Loucy (cell line): ENCODE results near the gene ARHGEF26.

ENCODE experiments used
- H2AFZ ChIP-seq: fragments of 200-600 bp; sonication (generic); 2 replicates; pipeline ENCODE4 v1.6.0; 2016; ENCODE audit warnings: antibody characterized with exemption, mild to moderate bottlenecking, low read length, moderate library complexity
- H3F3A ChIP-seq: fragments of 200-600 bp; 2 replicates; pipeline ENCODE4 v1.6.0; 2016; ENCODE audit warnings: antibody characterized with exemption, low read depth, mild to moderate bottlenecking
- H3K27me3 ChIP-seq: fragments of 200-600 bp; sonication (generic); 2 replicates; pipeline ENCODE4 v1.6.1; 2014; ENCODE audit warnings: low read length, mild to moderate bottlenecking; ENCODE audit not compliant: insufficient read depth, poor library complexity, severe bottlenecking
- H3K36me3 ChIP-seq: fragments of 200-600 bp; sonication (generic); 2 replicates; pipeline ENCODE4 v1.6.1; 2016; ENCODE audit warnings: low read length; ENCODE audit not compliant: insufficient read depth
- H3K4me1 ChIP-seq: fragments of 200-600 bp; sonication (generic); 2 replicates; pipeline ENCODE4 v1.5.1; 2014; ENCODE audit warnings: low read length, mild to moderate bottlenecking; ENCODE audit not compliant: insufficient read depth, poor library complexity, severe bottlenecking
- H3K4me2 ChIP-seq: fragments of 200-600 bp; sonication (generic); 2 replicates; pipeline ENCODE4 v1.6.0; 2014; ENCODE audit warnings: antibody characterized with exemption, low read length, low read depth, mild to moderate bottlenecking; ENCODE audit not compliant: poor library complexity, severe bottlenecking
- H3K4me3 ChIP-seq: fragments of 200-600 bp; sonication (generic); 2 replicates; pipeline ENCODE4 v1.5.1; 2014; ENCODE audit warnings: low read length, mild to moderate bottlenecking, mixed read lengths; ENCODE audit not compliant: poor library complexity, severe bottlenecking
- H3K79me2 ChIP-seq: fragments of 200-600 bp; sonication (generic); 2 replicates; pipeline ENCODE4 v1.6.1; 2014; ENCODE audit warnings: low read length; ENCODE audit not compliant: insufficient read depth
- H3K9ac ChIP-seq: fragments of 200-600 bp; sonication (generic); 2 replicates; pipeline ENCODE4 v1.6.0; 2014; ENCODE audit warnings: mild to moderate bottlenecking, low read depth, low read length, moderate library complexity; ENCODE audit not compliant: poor library complexity, severe bottlenecking
- H3K9me2 ChIP-seq: fragments of 200-600 bp; sonication (generic); replicated peaks from 2 replicates; pipeline ENCODE4 v1.6.1; 2016; ENCODE audit warnings: low read depth, low read length, mixed read lengths
- H3K9me3 ChIP-seq: fragments of 200-600 bp; sonication (generic); 2 replicates; pipeline ENCODE4 v1.6.1; 2014; ENCODE audit warnings: mild to moderate bottlenecking, antibody characterized with exemption, low read length, low read depth; ENCODE audit not compliant: insufficient read depth
- H4K20me1 ChIP-seq: fragments of 200-600 bp; sonication (generic); 2 replicates; pipeline ENCODE4 v1.6.0; 2014; ENCODE audit warnings: antibody characterized with exemption, low read length, mild to moderate bottlenecking; ENCODE audit not compliant: insufficient read depth, poor library complexity, severe bottlenecking
- EZH2phosphoT487 ChIP-seq: fragments of 200-600 bp; IDR thresholded peaks from 2 replicates; pipeline ENCODE4 v1.6.1; 2018; ENCODE audit warnings: antibody characterized with exemption, mild to moderate bottlenecking, moderate library complexity, borderline replicate concordance
- TF ChIP-seq, protein P1 (sequence below): fragments of 200-600 bp; sonication (generic); conservative IDR thresholded peaks from 2 replicates; pipeline ENCODE4 v1.5.1; 2014; ENCODE audit warnings: mild to moderate bottlenecking, antibody characterized with exemption, low read length

The ARHGEF26 gene

DNA sequence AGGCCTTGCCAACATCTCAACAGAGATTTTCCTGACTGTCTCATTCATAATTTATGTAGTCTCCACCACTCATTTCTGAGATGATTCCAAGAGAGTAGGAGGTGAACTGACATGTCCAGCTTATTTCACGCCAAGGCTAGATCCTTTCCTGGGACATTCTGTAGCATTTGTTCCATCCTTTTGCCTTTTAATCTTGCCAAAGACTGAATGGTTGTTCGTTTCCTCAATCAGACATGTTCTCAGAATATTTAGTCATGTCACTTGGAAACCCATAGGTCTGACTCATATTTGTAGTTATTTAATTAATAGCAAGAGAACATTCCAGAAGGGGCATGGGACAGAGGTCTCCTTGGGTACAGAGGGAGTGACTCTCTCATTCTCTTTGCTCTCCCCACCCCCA is 122.2 kb downstream of the ARHGEF26 start:
- Histone ChIP-seq H3K9me3 (no peaks in the 10 kb centered on the region), H3K4me1 (no peaks in the 10 kb centered on the region), H3K9ac (no peak overlapping the region), H4K20me1 (no peaks in the 10 kb centered on the region), H2AFZ (no peak overlapping the region), H3F3A (no peaks in the 10 kb centered on the region), H3K79me2 (no peaks in the 10 kb centered on the region), H3K36me3 (no peaks in the 10 kb centered on the region), H3K9me2 (no peaks in the 10 kb centered on the region), H3K4me2 (no peak overlapping the region), H3K27me3 (no peaks in the 10 kb centered on the region), H3K4me3 (no peak overlapping the region)
- TF ChIP-seq EZH2phosphoT487: no peak

DNA sequence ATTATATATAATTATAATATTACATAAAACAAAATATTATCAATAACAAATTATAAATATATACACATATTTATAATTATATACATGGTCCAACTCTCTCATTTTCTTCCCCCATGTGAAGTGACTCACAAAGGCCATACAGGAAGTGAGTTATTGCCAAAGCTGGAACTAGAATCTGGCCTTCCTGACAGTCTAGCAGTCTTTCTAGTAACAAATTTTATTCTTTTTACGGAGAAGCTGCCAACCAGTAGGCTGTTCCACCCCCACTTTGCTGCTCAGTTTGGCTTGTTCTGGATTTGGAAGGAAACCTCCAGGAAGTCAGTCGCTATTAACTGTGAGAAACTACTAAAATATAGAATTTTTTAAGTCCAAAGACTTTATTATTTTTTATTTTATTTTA is 123.5 kb downstream of the ARHGEF26 start:
- no peaks in the 10 kb centered on the region for H3K79me2 ChIP-seq
- no peaks in the 10 kb centered on the region for H3K27me3 ChIP-seq
- no peaks in the 10 kb centered on the region for H3F3A ChIP-seq
- no peaks in the 10 kb centered on the region for H3K9me3 ChIP-seq
- H2AFZ ChIP-seq: no peak overlapping the region
- H3K9me2 ChIP-seq: no peaks in the 10 kb centered on the region
- H3K9ac ChIP-seq: no peak overlapping the region
- H4K20me1 ChIP-seq: no peaks in the 10 kb centered on the region
- TF ChIP-seq, protein P1, sequence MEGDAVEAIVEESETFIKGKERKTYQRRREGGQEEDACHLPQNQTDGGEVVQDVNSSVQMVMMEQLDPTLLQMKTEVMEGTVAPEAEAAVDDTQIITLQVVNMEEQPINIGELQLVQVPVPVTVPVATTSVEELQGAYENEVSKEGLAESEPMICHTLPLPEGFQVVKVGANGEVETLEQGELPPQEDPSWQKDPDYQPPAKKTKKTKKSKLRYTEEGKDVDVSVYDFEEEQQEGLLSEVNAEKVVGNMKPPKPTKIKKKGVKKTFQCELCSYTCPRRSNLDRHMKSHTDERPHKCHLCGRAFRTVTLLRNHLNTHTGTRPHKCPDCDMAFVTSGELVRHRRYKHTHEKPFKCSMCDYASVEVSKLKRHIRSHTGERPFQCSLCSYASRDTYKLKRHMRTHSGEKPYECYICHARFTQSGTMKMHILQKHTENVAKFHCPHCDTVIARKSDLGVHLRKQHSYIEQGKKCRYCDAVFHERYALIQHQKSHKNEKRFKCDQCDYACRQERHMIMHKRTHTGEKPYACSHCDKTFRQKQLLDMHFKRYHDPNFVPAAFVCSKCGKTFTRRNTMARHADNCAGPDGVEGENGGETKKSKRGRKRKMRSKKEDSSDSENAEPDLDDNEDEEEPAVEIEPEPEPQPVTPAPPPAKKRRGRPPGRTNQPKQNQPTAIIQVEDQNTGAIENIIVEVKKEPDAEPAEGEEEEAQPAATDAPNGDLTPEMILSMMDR: no peak
- TF ChIP-seq EZH2phosphoT487: no peak
- H3K4me1 ChIP-seq: no peaks in the 10 kb centered on the region
- H3K4me2 ChIP-seq: no peak overlapping the region
- H3K36me3 ChIP-seq: no peaks in the 10 kb centered on the region
- no peak overlapping the region for H3K4me3 ChIP-seq

DNA sequence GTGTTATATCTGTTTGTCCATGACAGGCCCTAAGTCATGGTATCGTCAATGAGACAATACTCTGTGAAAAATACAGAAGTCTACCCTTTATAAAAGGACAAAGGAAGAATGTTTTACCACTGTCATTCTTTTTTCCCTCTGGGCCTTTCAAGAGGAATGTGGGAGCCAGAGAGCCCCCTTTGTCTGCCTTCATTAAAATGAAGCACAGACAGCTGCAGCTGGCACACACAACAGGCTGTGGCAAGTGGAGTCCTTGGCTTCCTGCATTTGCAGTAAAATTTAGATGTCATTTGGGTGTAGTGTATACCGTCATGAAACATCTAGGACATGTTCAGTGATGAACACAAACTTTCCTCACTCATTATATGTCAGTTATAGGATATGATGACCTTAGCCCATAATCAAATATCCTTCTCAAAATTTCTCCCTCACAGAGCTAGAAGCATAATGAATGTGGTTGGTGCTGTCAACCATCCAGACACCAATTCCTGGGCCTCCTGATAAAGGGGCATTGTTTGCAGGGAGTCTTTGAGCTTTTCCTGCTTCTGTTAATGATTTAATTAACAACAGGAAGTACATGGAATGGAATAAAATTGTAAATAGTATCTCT is 126.7 kb downstream of the ARHGEF26 start:
- H3K36me3 ChIP-seq: no peaks in the 10 kb centered on the region
- no peaks in the 10 kb centered on the region for H4K20me1 ChIP-seq
- H3K27me3 ChIP-seq: no peaks in the 10 kb centered on the region
- H3K4me1 ChIP-seq: no peaks in the 10 kb centered on the region
- no peak overlapping the region for H3K4me2 ChIP-seq
- H3K9me2 ChIP-seq: no peaks in the 10 kb centered on the region
- H3K4me3 ChIP-seq: no peak overlapping the region
- no peaks in the 10 kb centered on the region for H3F3A ChIP-seq
- H3K9me3 ChIP-seq: no peaks in the 10 kb centered on the region
- H3K9ac ChIP-seq: no peak overlapping the region
- TF ChIP-seq EZH2phosphoT487: no peak
- TF ChIP-seq, protein P1: no peak
- H3K79me2 ChIP-seq: no peaks in the 10 kb centered on the region
- no peak overlapping the region for H2AFZ ChIP-seq

DNA sequence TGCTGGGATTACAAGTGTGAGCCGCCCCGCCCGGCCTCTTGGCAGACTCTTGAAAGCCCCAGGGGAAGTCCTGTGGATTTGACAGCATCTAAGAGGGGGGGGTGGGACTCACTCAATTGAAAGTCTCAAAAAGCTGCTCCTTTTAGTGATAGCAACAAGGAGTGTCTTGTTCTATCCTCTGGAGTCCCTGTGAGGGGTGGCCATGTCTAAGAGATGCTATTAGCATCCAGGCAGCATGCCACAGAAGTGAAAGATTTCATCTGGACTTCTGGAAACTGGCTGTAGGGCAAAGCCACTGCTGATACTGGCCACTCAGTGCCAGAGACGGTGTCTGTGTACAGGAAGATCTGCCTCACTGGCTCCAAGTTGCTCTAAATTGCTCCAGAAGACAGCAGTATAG is 129.1 kb downstream of the ARHGEF26 start:
- H3K9me2 ChIP-seq: no peaks in the 10 kb centered on the region
- H3K4me1 ChIP-seq: no peaks in the 10 kb centered on the region
- TF ChIP-seq, protein P1: no peak
- TF ChIP-seq EZH2phosphoT487: no peak
- no peaks in the 10 kb centered on the region for H3K9me3 ChIP-seq
- H3K9ac ChIP-seq: no peak overlapping the region
- H3K27me3 ChIP-seq: no peaks in the 10 kb centered on the region
- no peaks in the 10 kb centered on the region for H3K79me2 ChIP-seq
- H3K4me3 ChIP-seq: no peak overlapping the region
- H3F3A ChIP-seq: no peaks in the 10 kb centered on the region
- H4K20me1 ChIP-seq: no peaks in the 10 kb centered on the region
- no peak overlapping the region for H3K4me2 ChIP-seq
- H2AFZ ChIP-seq: no peak overlapping the region
- peaks cover 6% of the 10 kb centered on the region; the same call in 1 of the 2 replicates for H3K36me3 ChIP-seq
